Muscle of leg (tissue), 11 donors: ENCODE data around the gene TMEM54. TPM values are rescaled to one million over a fixed set of nuclear protein-coding genes. Genes with fewer than 3 reads are reported as not detected.
A peak's percentile ranks its signal among the peaks of the same experiment; 100 is the strongest.

ENCODE experiments used
- DNase-seq: peaks from one replicate; pipeline ENCODE4 v3.0.0; 2013
- H3K27ac ChIP-seq: one replicate; pipeline ENCODE4 v1.5.1; 2013; ENCODE audit warnings: mild to moderate bottlenecking, low read length, control low read depth
- H3K27me3 ChIP-seq: one replicate; pipeline ENCODE4 v1.6.1; 2013; ENCODE audit warnings: low read length; ENCODE audit not compliant: control insufficient read depth, insufficient read depth
- H3K36me3 ChIP-seq: one replicate; pipeline ENCODE4 v1.6.1; 2013; ENCODE audit warnings: low read length; ENCODE audit not compliant: control insufficient read depth, insufficient read depth
- H3K4me1 ChIP-seq: one replicate; pipeline ENCODE4 v1.6.1; 2013; ENCODE audit warnings: low read length; ENCODE audit not compliant: control insufficient read depth, insufficient read depth
- H3K4me3 ChIP-seq: one replicate; pipeline ENCODE4 v1.5.1; 2013; ENCODE audit warnings: low read length, control low read depth
- H3K9me3 ChIP-seq: replicated peaks from 2 replicates; pipeline ENCODE4 v1.6.1; 2013; ENCODE audit warnings: low read depth, low read length; ENCODE audit not compliant: control insufficient read depth
- WGBS: methylation state at CpG from one replicate; pipeline ENCODE4 v1.1.5; 2013; ENCODE audit warnings: missing lambda C conversion rate; ENCODE audit not compliant: insufficient coverage; 5-methylcytosine and 5-hydroxymethylcytosine counted together
- polyA plus RNA-seq, 8 donors: library from polyadenylated mRNA; unstranded; fragments of 120-200 nt; gene quantifications; one replicate each; pipeline versions ENCODE4 v1.2.1 to v1.2.3, GENCODE V29; 2013; ENCODE audit warnings: inconsistent platforms in 1 of 8, low replicate concordance in 1 of 8; ENCODE audit not compliant: insufficient read length in 8 of 8, insufficient read depth in 1 of 8
- total RNA-seq: library from RNA; stranded (reverse); fragments of 120-200 nt; gene quantifications from one replicate; pipeline ENCODE4 v1.2.4, GENCODE V29; 2013

TMEM54 gene
- total and polyA plus RNA-seq, 9 donors: 4.7 to 12.2 (median 6.1) TPM

- H3K27ac ChIP-seq: no peak overlapping the region
- no peak overlapping the region for H3K4me3 ChIP-seq
- DNase-seq: no peak
- WGBS: 85% methylated on average over 5 of the region's 10 CpGs
- peaks cover 19% of the 10 kb centered on the region for H3K36me3 ChIP-seq
- peaks cover 6% of the 10 kb centered on the region for H3K4me1 ChIP-seq
- no peaks in the 10 kb centered on the region for H3K9me3 ChIP-seq
- H3K27me3 ChIP-seq: no peaks in the 10 kb centered on the region
These were observed 33.3 kb upstream of the TMEM54 start for GRCh38 chr1:32934535-32934934.

DNA sequence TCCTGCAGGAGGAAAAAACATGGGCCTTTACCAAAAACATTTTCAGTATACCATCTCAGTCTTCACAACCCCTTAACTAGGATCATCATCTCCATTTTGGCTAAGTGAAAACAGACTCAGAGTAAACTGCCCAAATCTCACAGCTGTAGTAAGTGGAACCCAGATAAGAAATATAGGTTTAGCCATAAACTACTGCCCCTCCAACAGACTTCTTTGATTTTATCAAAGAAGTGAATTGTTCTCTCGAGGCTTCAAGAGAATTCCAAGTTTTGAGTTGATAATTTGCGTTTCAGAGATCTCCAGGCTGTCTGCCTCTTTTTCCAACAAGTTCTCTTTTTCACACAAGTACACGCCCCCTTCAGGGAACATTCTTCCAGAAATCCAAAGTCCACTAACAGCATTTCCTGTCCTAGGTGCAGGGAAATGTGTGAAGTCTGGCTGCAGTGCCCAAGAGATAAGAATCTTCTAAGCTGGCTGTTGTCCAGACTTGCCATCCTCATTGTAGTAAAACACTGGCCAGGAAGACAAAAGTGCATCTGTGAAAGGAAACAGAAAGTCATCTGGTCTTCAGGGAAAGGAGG is 32.6 kb upstream of the TMEM54 start:
- H3K36me3 ChIP-seq: peaks cover 19% of the 10 kb centered on the region
- no CpG with 5 or more reads among the region's 3 CpGs for WGBS
- peaks cover 4% of the 10 kb centered on the region for H3K4me1 ChIP-seq
- no peaks in the 10 kb centered on the region for H3K27me3 ChIP-seq
- H3K9me3 ChIP-seq: no peaks in the 10 kb centered on the region
- H3K4me3 ChIP-seq: no peak overlapping the region
- peak overlapping the region; percentile 11 for H3K27ac ChIP-seq
- DNase-seq: peak; percentile 63

DNA sequence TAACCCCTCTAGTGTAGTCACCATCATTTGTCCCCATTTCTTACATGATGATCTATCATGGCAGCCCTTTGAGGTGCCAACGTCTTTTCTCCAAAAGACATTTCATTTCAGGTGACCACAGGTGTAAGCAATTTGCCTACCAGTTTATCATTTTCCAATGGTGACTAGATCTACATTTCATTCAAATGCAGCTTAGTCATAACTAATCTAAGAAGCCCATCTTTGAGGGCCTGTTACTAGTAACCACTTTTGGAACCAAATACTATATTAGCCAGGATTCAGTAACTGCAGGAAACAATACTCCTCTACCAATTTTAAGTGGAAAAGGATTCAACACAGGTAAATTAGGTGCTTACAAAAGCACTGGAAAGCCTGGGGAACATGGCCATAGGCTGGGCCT is 30.6 kb upstream of the TMEM54 start:
- H3K27ac ChIP-seq: no peak overlapping the region
- peaks cover 5% of the 10 kb centered on the region for H3K36me3 ChIP-seq
- no peak for DNase-seq
- no peak overlapping the region for H3K4me3 ChIP-seq
- H3K27me3 ChIP-seq: peaks cover 3% of the 10 kb centered on the region
- peaks cover 4% of the 10 kb centered on the region for H3K4me1 ChIP-seq
- no peaks in the 10 kb centered on the region for H3K9me3 ChIP-seq
- WGBS: 78% methylated on average over 1 of the region's 1 CpG

DNA sequence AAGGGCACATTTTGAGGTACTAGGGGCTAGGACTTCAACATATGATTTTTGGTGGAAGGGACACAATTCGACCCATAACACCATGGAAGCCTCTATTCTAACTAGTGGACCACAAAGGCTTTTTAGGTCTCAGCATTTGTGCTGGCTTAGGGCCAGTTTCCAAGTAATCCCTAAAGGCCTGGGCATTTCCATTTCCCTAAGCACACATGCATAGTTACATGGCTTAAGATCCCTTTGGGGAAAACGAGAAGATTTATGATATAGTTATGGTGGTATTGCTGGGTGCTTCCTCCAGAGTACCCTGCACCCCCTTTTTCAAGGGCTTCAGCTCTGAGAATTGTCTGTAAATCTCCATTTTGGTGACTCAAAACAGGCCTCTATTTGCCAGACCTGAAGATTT is 28.2 kb upstream of the TMEM54 start:
- Histone ChIP-seq H3K9me3 (no peaks in the 10 kb centered on the region), H3K27ac (no peak overlapping the region), H3K36me3 (no peaks in the 10 kb centered on the region), H3K27me3 (peaks cover 24% of the 10 kb centered on the region), H3K4me1 (peaks cover 17% of the 10 kb centered on the region), H3K4me3 (no peak overlapping the region)
- DNase-seq: no peak
- WGBS: no CpG with 5 or more reads among the region's 2 CpGs

DNA sequence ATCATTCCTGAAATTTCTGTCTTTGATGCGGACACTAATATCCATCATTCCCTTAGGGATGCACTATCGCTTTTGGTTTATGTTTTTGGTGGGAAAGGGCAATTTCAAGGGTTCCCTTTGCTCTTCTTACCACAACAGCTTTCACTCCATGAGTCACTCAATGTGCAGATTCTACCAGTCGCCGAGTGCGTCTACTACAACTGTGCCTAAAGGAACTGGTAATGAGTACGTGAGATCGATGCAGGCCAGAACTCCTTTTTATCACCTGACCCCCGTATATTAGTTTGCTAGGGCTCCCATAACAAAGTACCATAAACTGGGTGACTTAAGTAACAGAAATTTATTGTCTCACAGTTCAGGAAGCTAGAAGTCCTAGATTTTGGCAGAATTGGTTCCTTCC is 27.5 kb upstream of the TMEM54 start:
- Histone ChIP-seq H3K9me3 (no peaks in the 10 kb centered on the region), H3K27me3 (peaks cover 29% of the 10 kb centered on the region), H3K4me1 (peaks cover 14% of the 10 kb centered on the region), H3K36me3 (no peaks in the 10 kb centered on the region), H3K4me3 (no peak overlapping the region), H3K27ac (no peak overlapping the region)
- DNase-seq: no peak
- no CpG with 5 or more reads among the region's 8 CpGs for WGBS

- Histone ChIP-seq H3K9me3 (no peaks in the 10 kb centered on the region), H3K36me3 (no peaks in the 10 kb centered on the region), H3K4me1 (peaks cover 14% of the 10 kb centered on the region), H3K27ac (no peak overlapping the region), H3K4me3 (no peak overlapping the region), H3K27me3 (peaks cover 33% of the 10 kb centered on the region)
- no peak for DNase-seq
- WGBS: no CpG with 5 or more reads among the region's 2 CpGs
These were observed 27.1 kb upstream of the TMEM54 start for GRCh38 chr1:32928285-32928684.

DNA sequence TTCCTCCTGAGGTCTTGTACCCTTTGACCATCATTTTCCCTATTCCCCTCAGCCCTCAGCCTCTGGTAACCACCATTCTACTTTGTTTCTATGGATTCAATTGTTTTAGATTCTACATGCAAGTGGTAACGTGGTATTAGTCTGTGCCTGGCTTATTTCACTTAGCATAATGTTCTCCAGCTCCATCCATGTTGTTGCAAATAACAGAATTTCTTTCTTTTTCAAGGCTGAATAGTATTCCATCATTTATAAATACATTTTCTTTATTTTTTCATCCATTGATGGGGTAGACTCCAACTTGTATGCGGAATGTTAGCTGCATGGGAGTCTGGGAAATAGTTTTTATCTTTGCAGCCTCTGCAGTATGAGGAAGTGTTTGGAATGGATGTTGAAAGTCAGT is 26.3 kb upstream of the TMEM54 start:
- H3K4me1 ChIP-seq: peaks cover 14% of the 10 kb centered on the region
- no CpG with 5 or more reads among the region's 2 CpGs for WGBS
- DNase-seq: no peak
- H3K27me3 ChIP-seq: peaks cover 35% of the 10 kb centered on the region
- H3K27ac ChIP-seq: no peak overlapping the region
- no peaks in the 10 kb centered on the region for H3K36me3 ChIP-seq
- H3K4me3 ChIP-seq: no peak overlapping the region
- no peaks in the 10 kb centered on the region for H3K9me3 ChIP-seq

GRCh38 chr1:32926562-32926961 is 25.4 kb upstream of the TMEM54 start:
- 100% methylated on average over 1 of the region's 6 CpGs for WGBS
- DNase-seq: no peak
- Histone ChIP-seq H3K9me3 (no peaks in the 10 kb centered on the region), H3K4me3 (no peak overlapping the region), H3K27ac (no peak overlapping the region), H3K27me3 (peaks cover 35% of the 10 kb centered on the region), H3K4me1 (peaks cover 14% of the 10 kb centered on the region), H3K36me3 (no peaks in the 10 kb centered on the region)

GRCh38 chr1:32925403-32926162 is 24.4 kb upstream of the TMEM54 start:
- Histone ChIP-seq H3K36me3 (no peaks in the 10 kb centered on the region), H3K4me1 (peaks cover 18% of the 10 kb centered on the region), H3K9me3 (no peaks in the 10 kb centered on the region), H3K4me3 (no peak overlapping the region), H3K27ac (no peak overlapping the region), H3K27me3 (peaks cover 35% of the 10 kb centered on the region)
- peak; percentile 62 for DNase-seq
- 11% methylated on average over 15 of the region's 24 CpGs for WGBS

DNA sequence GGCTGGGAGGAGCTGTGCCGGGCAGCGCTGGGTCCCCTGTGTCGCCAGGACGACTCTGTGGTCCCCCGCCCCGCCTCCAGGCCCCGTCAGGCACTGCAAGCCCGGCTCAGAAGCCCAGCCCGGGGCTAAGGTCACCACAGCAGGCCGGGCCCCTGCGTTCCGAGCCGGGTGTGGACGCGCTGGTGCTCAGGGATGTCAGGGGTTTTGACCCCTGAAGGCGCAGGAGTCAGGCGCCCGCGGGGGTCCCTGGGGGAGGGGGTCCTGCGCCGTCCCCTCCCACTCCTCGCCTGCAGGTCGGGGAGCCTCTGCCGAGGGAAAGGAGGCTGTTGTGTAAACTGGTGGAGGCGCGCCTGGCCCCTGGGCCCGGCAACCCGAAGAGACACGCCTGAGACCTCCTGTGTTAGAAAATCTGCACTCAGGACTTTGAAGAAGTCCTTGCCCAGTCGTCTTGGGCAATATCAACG is 23.7 kb upstream of the TMEM54 start:
- Histone ChIP-seq H3K4me3 (no peak overlapping the region), H3K27me3 (peaks cover 35% of the 10 kb centered on the region), H3K27ac (no peak overlapping the region), H3K4me1 (peaks cover 20% of the 10 kb centered on the region), H3K36me3 (no peaks in the 10 kb centered on the region), H3K9me3 (no peaks in the 10 kb centered on the region)
- no peak for DNase-seq
- 12% methylated on average over 24 of the region's 31 CpGs for WGBS
